DOHH2 (cell line): ENCODE measurements around the gene VSX1.

Experiments used
- H3F3A ChIP-seq: fragments of 200-600 bp; sonication (generic), shearing (Covaris generic); 2 replicates; pipeline ENCODE4 v1.6.0; 2016; ENCODE audit warnings: antibody characterized with exemption, mild to moderate bottlenecking; ENCODE audit not compliant: control insufficient read depth, insufficient read depth
- H3K27ac ChIP-seq: fragments of 200-600 bp; sonication (generic); 2 replicates; pipeline ENCODE4 v1.5.1; 2014; ENCODE audit warnings: low read depth, mild to moderate bottlenecking, low read length, moderate library complexity
- H3K27me3 ChIP-seq: fragments of 200-600 bp; sonication (generic); 2 replicates; pipeline ENCODE4 v1.6.1; 2014; ENCODE audit warnings: mild to moderate bottlenecking, low read length, mixed read lengths; ENCODE audit not compliant: control insufficient read depth
- H3K36me3 ChIP-seq: fragments of 200-600 bp; sonication (generic); 2 replicates; pipeline ENCODE4 v1.6.1; 2014; ENCODE audit warnings: mild to moderate bottlenecking, low read length, moderate library complexity, mixed read lengths; ENCODE audit not compliant: control insufficient read depth
- H3K4me1 ChIP-seq: fragments of 200-600 bp; sonication (generic); 2 replicates; pipeline ENCODE4 v1.6.1; 2014; ENCODE audit warnings: mild to moderate bottlenecking, low read length, mixed read lengths; ENCODE audit not compliant: control insufficient read depth
- H3K4me2 ChIP-seq: fragments of 200-600 bp; sonication (generic); 2 replicates; pipeline ENCODE4 v1.6.0; 2014; ENCODE audit warnings: mild to moderate bottlenecking, low read length, moderate library complexity
- H3K4me3 ChIP-seq: fragments of 200-600 bp; sonication (generic); 2 replicates; pipeline ENCODE4 v1.5.1; 2014; ENCODE audit warnings: mild to moderate bottlenecking, low read length, mixed read lengths
- H3K79me2 ChIP-seq: fragments of 200-600 bp; sonication (generic); 2 replicates; pipeline ENCODE4 v1.6.1; 2014; ENCODE audit warnings: mild to moderate bottlenecking, low read length, mixed read lengths; ENCODE audit not compliant: control insufficient read depth
- H3K9me2 ChIP-seq: fragments of 200-600 bp; sonication (generic); replicated peaks from 2 replicates; pipeline ENCODE4 v1.6.1; 2014; ENCODE audit warnings: mild to moderate bottlenecking, low read length, mixed read lengths; ENCODE audit not compliant: control insufficient read depth
- H3K9me3 ChIP-seq: fragments of 200-600 bp; sonication (generic); 2 replicates; pipeline ENCODE4 v1.6.1; 2014; ENCODE audit warnings: antibody characterized with exemption, low read length, mixed read lengths; ENCODE audit not compliant: control insufficient read depth, insufficient read depth
- H4K20me1 ChIP-seq: fragments of 200-600 bp; sonication (generic); 2 replicates; pipeline ENCODE4 v1.6.0; 2014; ENCODE audit warnings: low read depth, mild to moderate bottlenecking, antibody characterized with exemption, low read length, moderate library complexity; ENCODE audit not compliant: control insufficient read depth, insufficient read depth
- EZH2phosphoT487 ChIP-seq: fragments of 200-600 bp; sonication (generic); IDR thresholded peaks from 2 replicates; pipeline ENCODE4 v1.6.1; 2017; ENCODE audit warnings: borderline replicate concordance, mild to moderate bottlenecking, antibody characterized with exemption, low read length, moderate library complexity, mixed read lengths
- TF ChIP-seq, protein P1 (sequence below): fragments of 200-600 bp; sonication (generic); IDR thresholded peaks from one replicate; pipeline ENCODE4 v1.5.1; 2014; ENCODE audit warnings: antibody characterized with exemption, mild to moderate bottlenecking, low read depth, low read length; ENCODE audit not compliant: poor library complexity, severe bottlenecking

VSX1 gene

DNA sequence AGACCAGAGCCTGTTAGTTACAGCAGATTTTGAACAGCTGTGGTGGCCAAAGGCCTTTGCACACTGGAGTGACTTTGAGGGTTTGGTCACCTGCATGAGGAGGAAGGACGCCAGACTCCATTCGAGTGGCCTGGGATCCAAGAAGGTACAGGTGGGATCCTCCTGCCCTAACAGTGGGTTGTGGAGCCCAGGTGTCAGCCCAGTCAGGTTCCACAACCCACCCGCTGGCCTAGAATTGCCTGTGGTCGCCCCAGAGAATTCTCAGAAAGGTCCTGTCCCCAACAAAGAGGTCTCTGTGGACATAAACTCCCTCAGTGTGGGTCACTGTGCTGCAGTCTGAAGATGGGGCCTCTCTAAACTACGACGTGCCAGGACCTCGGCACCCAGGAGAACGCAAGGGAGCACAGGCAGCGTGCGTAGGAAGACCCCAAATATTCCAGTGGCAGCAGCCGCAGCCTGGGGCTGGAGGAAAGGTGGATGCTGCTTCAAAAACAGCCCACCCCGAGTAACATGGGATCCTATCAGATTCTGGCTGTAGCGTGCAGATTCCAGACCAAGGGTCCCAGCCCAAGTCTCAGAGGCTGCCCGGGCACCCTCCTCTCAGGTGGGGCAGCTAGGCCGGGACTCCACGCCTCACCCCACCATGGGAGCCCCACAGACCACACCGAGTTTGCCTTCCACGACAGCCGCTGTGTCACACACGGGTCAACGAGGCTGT, 40.0 kb downstream of the VSX1 start:
- Histone ChIP-seq H4K20me1 (no peaks in the 10 kb centered on the region), H3K4me3 (peak overlapping the region; percentile 47; the same call in 1 of the 2 replicates), H3K27me3 (peaks cover 17% of the 10 kb centered on the region), H3K9me3 (no peaks in the 10 kb centered on the region), H3K27ac (no peak overlapping the region), H3K79me2 (no peaks in the 10 kb centered on the region), H3K9me2 (no peaks in the 10 kb centered on the region), H3K4me1 (peaks cover 48% of the 10 kb centered on the region), H3F3A (0 out of 2 replicates have a peak, but pooled peaks cover 2% of the 10 kb centered on the region), H3K36me3 (no peaks in the 10 kb centered on the region), H3K4me2 (peak overlapping the region; percentile 70; the same call in 1 of the 2 replicates)
- no peak for TF ChIP-seq EZH2phosphoT487

DNA sequence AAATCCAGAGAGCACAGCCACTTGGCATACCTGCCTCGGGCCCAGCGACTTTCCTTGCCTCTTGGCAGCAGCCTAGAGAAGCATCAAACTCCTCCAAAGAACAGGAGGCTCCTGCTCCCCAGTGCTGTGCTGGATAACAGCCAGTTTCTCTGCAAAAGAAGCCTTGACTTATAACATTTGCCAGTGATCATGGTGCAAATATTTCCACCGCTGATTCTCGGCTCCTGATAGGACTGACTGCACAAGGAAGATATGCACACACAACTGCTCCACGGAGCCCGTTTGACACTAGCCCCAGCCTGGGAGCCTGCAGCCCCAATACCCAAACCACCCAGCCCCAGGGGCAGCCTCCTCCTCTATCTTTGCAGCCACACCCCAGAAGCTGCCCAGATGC, 41.5 kb downstream of the VSX1 start:
- Histone ChIP-seq H3K9me3 (no peaks in the 10 kb centered on the region), H4K20me1 (no peaks in the 10 kb centered on the region), H3K9me2 (no peaks in the 10 kb centered on the region), H3K4me1 (peaks cover 63% of the 10 kb centered on the region), H3K36me3 (no peaks in the 10 kb centered on the region), H3K27ac (no peak overlapping the region), H3K27me3 (peaks cover 9% of the 10 kb centered on the region), H3K79me2 (no peaks in the 10 kb centered on the region), H3K4me3 (no peak overlapping the region), H3K4me2 (no peak overlapping the region), H3F3A (peaks cover 8% of the 10 kb centered on the region; the same call in 1 of the 2 replicates)
- TF ChIP-seq, protein P1, sequence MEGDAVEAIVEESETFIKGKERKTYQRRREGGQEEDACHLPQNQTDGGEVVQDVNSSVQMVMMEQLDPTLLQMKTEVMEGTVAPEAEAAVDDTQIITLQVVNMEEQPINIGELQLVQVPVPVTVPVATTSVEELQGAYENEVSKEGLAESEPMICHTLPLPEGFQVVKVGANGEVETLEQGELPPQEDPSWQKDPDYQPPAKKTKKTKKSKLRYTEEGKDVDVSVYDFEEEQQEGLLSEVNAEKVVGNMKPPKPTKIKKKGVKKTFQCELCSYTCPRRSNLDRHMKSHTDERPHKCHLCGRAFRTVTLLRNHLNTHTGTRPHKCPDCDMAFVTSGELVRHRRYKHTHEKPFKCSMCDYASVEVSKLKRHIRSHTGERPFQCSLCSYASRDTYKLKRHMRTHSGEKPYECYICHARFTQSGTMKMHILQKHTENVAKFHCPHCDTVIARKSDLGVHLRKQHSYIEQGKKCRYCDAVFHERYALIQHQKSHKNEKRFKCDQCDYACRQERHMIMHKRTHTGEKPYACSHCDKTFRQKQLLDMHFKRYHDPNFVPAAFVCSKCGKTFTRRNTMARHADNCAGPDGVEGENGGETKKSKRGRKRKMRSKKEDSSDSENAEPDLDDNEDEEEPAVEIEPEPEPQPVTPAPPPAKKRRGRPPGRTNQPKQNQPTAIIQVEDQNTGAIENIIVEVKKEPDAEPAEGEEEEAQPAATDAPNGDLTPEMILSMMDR = no peak
- TF ChIP-seq EZH2phosphoT487 = no peak

DNA sequence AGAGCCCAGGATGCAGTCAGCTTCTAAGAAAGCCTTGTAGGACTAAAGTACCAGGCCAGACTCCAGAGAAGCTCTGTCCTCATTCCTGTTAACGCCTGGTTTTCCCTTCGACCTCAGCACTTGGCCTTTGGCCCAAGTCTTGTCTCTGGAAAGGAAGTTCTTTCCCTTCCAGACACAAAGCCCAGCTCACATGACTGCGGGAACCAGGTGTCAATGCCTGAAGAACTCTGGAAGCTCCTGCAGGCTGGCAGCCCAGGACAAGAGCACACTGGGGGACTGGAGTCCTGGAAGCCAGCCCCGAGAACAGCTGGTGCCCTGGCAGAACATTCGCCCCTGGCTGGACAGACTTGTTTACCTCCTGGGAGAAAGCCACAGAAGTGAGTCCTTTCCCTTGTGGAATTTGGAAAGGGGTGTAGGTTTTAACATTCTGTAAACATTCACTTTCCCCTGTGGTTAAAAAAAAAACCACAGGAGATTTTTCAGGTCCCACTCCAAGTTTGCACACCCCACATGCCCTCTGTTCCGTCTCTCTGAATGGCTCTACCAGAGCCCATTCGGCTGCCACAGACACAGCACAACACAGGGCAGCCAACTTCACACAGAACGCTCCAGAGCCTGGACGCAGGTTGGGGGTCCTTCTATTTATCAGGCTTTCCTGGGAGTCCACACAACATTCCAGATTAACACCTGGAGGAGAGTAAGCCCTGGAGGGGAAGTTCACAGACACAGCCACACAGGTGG, 42.1 kb downstream of the VSX1 start:
- H3K9me3 ChIP-seq = no peaks in the 10 kb centered on the region
- no peak overlapping the region for H3K27ac ChIP-seq
- peaks cover 62% of the 10 kb centered on the region for H3K4me1 ChIP-seq
- H3K36me3 ChIP-seq = no peaks in the 10 kb centered on the region
- H4K20me1 ChIP-seq = no peaks in the 10 kb centered on the region
- H3K4me3 ChIP-seq = no peak overlapping the region
- no peak overlapping the region for H3K4me2 ChIP-seq
- TF ChIP-seq, protein P1 = no peak
- no peak for TF ChIP-seq EZH2phosphoT487
- no peaks in the 10 kb centered on the region for H3K9me2 ChIP-seq
- H3K79me2 ChIP-seq = no peaks in the 10 kb centered on the region
- peaks cover 3% of the 10 kb centered on the region for H3K27me3 ChIP-seq
- peaks cover 8% of the 10 kb centered on the region; the same call in 1 of the 2 replicates for H3F3A ChIP-seq

DNA sequence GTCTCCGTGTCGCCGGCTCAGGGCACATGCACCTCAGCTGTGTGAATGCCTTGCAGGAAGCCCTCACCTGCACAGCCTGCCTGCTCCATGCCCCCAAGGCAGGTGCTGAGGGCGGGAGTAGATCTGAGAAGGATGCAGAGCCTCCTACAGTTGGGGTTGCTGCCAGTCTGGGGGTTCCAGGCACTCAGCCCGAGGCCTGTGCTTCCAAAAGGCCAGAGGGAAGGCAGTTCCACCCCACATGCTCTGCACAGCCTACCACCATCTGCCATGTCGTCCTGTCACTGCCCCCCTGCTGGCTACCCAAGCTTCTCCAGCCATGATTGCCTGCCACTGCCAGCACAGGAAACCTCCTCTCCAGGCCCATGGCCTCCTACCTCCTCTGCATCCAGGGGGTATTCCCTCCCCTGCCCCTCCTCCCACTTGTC, 43.3 kb downstream of the VSX1 start:
- Histone ChIP-seq H3K4me2 (no peak overlapping the region), H3K4me3 (no peak overlapping the region), H3K9me3 (no peaks in the 10 kb centered on the region), H3K27ac (no peak overlapping the region), H3K27me3 (no peaks in the 10 kb centered on the region), H4K20me1 (no peaks in the 10 kb centered on the region), H3K36me3 (no peaks in the 10 kb centered on the region), H3K4me1 (peaks cover 56% of the 10 kb centered on the region), H3K9me2 (no peaks in the 10 kb centered on the region), H3F3A (peaks cover 8% of the 10 kb centered on the region; the same call in 1 of the 2 replicates), H3K79me2 (no peaks in the 10 kb centered on the region)
- no peak for TF ChIP-seq EZH2phosphoT487
- TF ChIP-seq, protein P1 = no peak
